IPS-11a (cell line): ENCODE results near the gene SGMS2.
"Not testable (repeated sequence)": the region's sequence is repeated elsewhere in the genome, so short reads cannot be mapped to it uniquely, and the experiment has no call there.

ENCODE experiments used
- H3K4me3 ChIP-seq: one replicate; pipeline ENCODE4 v1.5.1; 2013; ENCODE audit warnings: low read depth, low read length, control low read depth

SGMS2 gene

DNA sequence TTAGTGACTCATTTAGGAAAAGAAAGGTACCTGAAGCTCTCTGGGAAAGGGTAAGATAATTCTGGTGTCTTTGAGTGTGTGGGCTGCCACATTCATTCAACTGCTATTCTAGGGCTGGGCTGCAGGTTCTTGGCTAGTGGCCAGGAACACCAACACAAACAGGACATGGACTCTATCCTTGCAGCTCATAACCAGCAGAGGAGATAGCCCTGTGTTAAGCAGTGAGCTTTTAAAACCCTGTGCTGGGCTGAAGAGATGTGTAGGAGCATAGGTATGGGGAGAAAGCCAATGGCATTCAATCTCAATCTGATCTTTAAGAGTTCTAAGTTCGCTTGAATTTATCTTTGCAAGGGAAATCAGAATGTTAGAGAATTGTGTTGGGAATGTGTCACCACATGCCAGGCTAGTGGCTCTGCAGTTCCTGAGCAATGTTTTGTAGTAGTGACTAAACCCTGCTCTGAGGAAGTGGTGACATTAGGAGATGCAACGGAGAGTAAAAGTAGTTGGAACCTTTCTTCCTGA, 39.2 kb downstream of the SGMS2 start:
- H3K4me3 ChIP-seq: no peak overlapping the region

DNA sequence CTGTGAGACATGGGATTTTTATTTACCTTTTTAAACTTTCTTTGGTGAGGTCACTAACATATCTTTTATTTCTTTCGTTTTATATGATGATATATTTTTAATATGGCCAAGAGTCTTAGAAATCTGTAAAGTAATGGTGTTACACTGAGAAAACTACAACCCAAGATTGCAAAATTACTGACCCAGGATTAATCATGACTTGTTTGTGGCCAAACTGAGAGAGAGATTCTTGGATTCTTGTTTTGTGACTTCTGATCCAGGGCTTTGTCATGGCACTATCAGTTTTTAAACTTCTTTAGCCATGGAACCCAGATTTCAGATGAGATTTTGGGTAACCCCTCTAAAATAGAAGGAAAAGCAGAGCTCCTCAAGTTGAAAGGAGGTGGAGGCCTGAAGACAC, 42.0 kb downstream of the SGMS2 start:
- H3K4me3 ChIP-seq: no peak overlapping the region

DNA sequence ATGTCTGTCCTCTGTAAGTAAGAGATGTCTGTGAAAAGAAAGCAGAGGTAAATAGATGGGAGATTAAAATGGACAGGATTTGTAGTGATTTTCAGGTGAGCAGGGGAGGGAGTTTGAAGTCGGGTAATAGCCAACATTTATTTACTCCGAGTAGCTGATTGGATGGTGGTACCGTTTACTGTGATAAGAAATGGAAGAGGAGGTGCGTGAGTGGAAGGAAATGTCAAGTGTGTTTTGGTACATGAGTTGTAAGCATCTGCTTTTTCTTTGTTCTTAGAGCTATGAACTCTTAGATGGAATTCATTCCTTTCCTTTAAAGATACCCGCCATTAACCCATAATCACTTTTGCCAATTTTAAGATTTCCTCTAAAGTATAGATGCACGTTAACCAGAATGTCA, 45.5 kb downstream of the SGMS2 start:
- no peak overlapping the region for H3K4me3 ChIP-seq

DNA sequence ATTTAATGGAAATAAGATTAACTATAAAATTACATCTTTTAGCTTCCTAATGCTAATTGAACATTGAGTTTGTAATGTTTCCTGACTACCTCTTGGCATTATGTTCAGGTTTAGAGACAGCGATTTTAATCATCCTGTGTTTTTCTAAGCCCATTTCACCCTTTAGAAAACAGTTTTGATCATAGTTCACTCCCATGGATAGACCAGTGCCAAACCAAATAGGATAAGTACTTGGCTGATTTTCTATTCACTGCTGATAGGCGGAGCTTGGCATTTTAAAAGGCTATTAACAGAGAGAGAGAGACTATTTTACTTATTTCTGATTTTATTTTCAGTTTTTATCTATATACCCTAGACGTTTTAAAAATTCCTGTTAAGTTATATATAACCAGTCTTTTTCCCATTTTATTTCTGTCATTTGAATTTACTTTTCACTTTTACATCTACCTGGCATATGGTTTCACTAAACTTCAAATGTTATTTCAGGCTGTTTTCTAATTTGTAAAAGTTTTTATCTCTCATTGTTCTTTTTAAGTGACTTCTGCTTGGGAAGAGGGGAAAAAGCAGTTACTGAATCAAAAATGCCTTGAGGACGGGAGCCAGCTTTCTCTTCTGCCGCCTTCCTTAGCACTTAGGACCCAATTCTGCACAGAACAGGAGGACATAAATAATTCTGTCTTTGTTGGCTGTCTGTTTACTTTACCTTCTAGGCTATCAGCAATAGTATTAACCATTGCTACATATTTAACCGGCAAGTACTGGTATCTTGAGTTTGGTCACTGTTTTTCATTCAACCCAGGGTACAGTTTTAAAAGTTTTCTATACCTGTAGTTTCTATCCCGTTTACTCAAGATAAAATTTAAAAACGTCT, 46.4 kb downstream of the SGMS2 start:
- H3K4me3 ChIP-seq: no peak overlapping the region

DNA sequence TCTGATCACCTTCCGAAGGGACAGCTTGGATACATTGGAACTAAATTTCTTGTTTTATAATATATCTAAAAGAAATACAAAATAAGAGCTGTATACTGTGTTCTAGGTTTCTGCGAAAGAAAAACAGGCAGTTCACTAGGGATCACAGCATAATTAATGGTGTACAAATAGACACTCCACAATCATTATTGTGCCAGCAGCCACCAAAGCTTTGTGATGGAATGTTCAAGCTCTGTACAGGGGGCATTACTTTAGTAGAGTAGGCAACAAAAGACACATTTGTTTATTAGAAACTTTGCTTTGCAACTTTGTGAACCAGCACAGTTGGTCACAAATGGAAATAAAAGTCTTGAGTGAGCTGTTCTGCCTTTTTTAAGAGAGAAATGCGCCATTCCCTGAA, 49.3 kb downstream of the SGMS2 start:
- no peak overlapping the region for H3K4me3 ChIP-seq

DNA sequence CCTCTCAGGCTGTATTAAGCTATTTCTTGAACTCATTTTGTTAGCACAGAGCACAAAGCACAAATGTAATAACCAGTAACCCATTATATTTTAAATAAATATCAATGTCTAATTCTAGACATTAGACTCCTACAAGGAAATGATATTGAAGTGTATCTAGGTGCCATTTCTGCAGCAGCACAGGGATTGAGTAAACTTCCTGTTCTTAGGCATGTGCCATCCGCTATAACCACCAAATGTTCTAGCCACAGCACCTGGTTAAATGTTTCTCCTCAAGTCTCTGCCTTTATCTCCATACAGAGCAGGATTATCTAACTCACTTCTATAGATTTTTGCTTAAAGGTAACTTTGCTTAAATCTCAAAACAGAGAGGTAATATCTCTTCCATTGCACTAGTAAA, 51.4 kb downstream of the SGMS2 start:
- no peak overlapping the region for H3K4me3 ChIP-seq

DNA sequence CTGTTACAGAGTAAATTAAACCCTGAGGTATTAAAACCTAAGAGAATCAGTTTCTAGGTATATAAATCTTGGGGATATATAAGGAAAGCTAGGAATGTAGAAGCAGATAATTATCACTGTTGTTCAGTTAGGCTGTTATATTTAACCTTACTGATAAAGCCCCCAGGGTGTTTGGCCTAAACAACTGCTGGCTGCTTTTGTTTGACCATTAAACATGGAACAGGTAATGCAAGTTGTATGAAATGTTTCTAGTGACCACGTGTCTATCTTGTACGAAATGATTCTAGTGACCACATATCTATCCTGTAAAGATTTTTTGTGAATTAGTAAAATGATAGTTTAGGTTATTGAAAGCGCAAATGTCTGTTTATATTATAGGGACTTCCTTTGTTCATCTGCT, 52.6 kb downstream of the SGMS2 start:
- no peak overlapping the region for H3K4me3 ChIP-seq

DNA sequence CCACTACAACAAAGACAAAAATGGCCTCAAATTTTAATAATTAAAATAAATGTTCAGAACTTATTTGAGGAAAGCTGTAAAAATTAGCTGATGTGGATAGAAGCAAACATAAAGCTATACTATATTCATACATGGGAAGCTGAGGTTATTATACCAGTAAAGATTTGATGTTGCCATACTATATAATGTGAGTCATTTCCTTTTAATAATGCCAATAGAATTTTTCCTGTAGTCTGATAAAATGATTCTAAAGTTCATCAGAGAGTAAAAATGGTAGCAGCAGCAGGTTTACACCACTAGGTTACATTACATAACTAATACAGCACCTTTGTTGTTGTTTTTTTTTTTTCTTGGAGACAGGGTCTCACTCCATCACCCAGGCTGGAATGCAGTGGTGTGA, 61.1 kb downstream of the SGMS2 start:
- H3K4me3 ChIP-seq: no peak overlapping the region

DNA sequence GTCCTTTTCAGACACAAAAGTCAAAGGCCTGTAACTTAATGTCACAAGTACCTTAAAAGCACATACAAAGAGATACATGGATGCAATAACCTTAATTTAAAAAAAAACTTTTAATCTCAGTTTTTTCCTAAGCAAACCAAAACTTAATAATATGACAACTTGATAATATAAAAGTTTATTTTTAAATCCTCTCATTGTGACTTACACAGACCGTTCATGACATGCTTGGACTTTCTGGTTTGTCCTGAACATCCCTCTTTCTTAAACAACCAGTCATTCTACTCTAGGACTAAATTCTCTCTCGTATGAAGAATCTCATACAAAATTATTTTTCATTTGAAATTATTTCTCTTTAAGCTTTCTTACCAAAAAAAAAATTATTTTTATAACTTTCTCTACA, 63.5 kb downstream of the SGMS2 start:
- H3K4me3 ChIP-seq: no peak overlapping the region

DNA sequence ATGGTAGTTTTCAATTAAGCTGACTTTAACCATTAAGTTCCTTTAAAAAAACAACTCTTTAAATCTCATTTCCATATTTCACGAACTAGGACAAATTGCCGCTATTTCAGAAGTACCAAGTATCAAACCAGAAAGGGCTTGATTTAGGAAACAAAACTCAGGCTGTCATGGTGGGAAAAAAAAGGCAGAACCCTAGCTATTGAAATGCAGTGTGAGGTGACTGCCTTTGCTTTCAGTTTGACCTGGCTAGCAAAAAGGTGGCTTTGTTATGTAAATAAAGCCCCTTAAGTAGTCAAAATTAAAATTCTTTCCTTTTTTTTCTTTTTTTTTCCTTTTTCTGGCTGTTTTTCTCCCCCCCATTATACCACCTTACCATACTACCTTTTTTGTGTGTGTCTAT, 66.0 kb downstream of the SGMS2 start:
- H3K4me3 ChIP-seq: no peak overlapping the region

DNA sequence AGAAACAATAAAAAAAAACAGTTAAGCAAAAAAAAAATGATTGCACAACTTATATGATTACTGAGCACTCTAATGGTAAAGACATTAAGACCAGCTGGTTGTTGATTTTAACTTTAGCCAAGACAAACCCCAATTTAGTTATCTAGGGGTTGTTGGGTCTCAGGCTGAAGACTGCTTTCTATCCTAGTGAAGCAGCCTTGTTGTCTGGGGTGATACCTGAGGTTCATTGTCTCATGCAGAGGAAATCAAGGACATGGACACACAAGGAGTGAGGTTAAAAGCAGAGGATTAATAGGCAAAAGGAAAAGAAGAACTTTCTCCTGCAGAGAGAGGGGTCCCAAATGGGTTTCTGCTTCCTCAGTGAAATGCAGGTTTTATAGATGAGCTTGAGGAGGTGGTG, 66.6 kb downstream of the SGMS2 start:
- no peak overlapping the region for H3K4me3 ChIP-seq

DNA sequence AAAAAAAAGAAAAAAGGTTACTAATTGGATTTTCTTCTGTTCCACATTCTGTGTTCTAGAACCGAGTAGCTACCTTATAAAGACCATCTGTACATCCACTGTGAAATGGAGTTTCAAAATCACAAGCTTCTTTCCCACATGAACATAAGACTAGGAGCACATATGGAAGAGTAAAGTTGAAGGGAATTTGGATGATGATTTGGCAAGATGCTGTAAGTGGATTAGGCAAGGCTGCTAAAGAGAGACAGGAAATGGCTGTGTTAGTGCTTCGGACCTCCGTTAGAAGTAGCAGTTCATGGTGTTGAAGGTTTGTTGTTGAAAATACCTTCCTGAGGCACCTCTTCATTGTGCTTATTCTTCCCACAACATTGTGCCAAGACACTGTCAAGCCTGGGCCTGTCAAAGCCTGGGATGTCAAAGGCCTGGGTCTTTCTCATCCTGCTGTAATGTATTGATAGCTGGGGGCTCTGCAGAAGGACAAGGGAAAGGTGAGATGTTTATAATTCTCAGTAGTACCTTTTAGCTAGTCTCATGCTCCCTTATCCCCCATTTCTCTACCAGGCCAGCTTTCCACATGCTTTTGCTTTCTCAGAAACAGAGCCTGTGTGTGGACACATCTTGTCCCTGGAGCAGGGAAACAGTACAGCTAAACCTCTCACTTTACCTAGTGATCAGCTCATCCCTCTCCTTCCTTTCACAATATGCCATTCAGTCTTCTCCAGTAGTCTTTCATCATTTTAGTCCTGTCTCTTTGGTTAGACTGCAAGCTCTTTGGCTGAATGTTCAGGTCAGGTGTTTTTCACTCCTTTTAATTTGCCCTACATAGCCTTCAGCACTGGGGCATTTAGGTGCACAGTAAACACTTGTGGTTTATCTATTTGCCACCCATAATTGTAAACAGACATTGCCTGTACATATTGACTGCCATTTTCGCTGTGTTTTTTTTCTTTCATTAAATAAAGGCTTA, 68.7 kb downstream of the SGMS2 start:
- no peak overlapping the region for H3K4me3 ChIP-seq

DNA sequence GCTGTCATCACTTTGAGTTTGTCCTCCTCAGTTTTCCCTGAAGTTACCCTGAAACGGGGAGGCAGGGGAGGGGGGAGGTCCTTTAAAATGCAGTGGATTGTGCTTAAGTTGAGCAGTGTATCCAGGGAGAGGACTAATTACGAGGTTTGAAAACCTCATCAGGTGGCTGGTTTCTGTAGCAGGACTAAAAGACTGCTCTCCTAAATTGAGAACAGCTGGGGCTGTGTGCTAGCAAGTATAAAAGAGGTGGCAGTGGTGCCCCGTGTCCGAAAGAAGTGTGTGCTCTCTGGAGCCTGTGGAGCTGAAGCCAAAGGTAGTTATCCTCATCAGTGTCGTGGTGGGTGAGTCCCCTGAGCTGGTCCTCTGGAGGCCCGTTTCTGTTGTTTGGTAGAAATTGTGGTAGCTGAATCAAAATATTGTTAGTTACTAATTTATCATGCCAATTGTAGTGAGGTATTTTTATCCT, 69.4 kb downstream of the SGMS2 start:
- no peak overlapping the region for H3K4me3 ChIP-seq

DNA sequence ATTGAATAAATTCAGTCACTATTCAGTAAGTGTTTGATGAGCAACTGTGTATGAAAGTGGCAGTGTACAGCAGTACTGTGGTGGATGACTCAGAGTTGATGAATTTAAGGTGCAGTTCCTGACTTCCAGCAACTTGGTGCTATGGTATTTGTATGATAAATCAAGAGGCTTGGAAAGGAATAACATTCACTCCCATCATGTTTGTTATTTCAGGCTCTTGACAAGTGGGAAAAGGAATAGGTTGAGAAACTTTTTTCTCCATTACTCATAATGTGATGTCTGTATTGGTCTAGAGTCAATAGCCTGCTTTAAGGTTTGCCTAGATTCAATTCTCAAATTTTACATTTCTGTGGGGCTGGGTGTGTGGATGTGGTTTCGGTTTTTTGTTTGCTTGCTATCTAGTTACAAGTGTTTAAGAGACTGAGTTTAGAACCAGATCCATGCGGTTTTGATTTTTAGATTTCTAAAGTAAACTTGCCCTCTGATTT, 71.5 kb downstream of the SGMS2 start:
- H3K4me3 ChIP-seq: no peak overlapping the region

DNA sequence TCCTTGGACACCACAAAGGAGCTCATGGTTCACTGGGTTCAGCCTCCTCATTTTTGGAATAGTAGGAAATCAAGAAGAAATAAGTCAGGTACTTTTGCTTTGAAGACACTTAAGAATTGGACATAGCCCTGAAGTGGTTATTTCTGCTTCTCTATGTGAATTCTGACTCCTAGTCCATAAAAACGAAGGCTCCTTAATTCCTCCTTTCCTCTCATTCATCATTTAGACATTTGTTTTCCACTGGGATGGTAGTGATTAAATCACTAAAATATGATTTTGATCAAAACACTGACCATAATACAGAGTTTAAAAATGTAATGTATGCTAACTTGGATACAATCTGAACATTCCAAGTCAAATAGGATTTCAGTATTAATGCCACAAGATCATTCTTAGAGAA, 71.9 kb downstream of the SGMS2 start:
- H3K4me3 ChIP-seq: no peak overlapping the region

DNA sequence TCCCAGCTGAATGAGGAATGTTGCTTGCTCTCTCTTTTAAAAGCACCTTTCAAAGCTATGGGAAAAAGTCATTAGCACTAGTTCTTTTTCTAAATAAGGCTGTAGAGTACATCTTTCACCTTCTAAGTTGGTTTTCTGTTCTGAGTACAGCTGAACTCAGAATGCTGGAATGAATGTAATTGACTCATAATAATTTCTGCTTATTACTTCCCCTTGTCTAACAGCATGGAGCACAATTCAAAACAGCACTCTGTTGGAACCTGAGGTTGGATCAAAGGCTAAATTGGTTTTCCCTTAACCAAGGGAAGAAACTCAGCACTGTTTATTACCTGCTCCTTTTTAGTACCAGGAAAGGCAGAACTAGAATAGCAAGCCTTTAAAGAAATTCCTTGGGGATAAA, 73.1 kb downstream of the SGMS2 start:
- H3K4me3 ChIP-seq: no peak overlapping the region

DNA sequence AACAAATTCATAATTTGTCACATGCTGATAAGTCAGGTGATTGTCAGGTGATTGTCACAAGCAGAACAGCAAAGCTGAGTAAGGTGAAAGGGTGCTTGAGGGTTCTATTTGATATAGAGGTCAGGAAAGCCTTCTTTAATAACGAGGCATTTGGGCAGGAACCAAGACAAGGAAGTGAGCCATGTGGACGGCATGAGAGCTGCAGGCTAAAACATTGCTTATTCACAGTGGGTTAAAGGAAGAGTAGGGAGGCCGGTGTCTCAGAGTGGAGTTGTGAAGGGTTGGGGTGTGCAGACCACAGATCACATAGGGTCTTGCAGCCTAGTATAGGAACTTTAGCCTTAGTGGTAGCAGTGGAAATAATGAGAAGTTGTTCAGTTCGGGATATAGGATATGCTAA, 75.3 kb downstream of the SGMS2 start:
- H3K4me3 ChIP-seq: no peak overlapping the region

DNA sequence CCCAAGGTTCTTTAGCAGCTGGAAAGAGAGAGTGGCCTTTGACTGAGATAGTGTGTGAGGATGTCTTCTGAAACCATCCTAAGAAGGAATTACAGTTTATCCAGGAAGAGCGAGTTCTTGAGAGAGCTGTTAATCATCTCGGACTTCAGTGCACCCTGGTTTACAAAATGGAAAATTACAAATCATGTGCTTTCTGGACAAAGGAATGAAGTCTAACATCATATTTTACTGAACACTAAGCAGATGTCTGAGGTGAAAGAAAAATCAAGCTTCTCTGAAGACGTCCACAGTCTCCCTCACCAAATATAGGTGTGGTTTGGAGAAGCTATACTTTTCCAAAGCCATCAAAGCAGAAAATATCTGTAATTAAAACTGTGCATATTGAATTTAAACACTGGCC, 75.8 kb downstream of the SGMS2 start:
- H3K4me3 ChIP-seq: no peak overlapping the region

DNA sequence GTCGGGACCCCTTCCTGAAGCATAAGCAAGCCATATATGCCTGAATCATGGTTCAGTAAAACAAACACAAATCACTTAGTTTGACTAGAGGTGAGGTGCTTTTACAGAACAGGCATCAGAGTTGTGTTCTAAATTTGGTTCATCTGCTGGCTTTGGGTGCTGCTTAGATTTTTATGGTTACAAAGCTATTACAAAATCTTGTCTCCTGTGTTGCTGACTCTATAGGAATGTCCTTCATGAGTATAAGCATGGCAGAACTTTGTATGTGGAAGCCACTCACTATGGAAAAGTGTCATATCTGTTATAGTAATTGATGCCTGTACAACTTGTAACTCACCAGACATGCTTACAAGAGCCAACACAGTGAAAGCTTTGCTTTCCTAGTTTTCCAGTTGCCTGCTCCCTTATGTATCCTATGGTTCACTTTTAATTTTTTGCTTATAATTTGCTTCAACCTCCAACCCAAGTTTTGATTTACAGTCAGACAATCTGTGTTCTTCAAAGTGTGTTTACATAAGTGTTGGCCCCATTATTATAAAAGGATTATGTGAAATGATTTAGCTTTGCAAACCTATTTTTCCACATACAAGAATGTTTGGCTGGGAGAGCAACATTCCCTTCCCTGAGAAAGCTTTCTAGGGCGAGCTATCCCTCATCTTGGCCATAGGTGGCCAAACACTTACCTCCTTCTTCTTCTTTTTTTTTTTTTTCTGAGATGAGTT, 76.6 kb downstream of the SGMS2 start:
- no peak overlapping the region for H3K4me3 ChIP-seq

DNA sequence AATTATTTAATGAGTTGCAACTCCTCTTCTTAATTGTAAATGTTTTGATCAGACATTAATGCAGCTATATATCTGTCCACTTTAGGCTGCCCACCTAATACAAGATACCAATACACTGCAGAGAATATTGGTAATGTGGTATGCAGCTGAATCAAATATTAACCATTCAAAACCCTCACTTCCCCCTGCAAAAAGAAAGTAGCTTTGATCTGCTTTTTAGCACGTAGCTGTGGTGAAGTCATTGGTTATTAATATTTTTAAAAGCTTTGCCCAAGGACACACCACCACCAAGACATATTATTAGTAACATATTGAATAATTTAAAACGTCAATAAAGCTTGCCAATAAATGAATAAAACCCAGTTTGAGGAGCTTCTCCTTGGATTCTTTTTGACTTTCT, 78.0 kb downstream of the SGMS2 start:
- H3K4me3 ChIP-seq: no peak overlapping the region

DNA sequence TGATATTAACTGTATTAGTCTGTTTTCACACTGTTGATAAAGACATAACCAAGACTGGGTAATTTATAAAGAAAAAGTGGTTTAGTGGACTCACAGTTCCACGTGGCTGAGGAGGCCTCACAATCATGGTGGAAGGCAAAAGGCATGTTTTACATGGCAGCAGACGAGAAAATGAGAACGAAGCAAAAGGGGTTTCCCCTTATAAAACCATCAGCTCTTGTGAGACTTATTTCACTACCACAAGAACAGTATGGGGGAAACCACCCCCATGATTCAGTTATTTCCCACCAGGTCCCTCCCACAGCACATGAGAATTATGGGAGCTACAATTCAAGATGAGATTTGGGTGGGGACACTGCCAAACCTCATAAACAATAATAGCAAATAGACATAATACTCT, 80.3 kb downstream of the SGMS2 start:
- H3K4me3 ChIP-seq: not testable (repeated sequence)
